BLaER1 (cell line): ENCODE data around the gene MPO.

Source experiments
- H3K27ac ChIP-seq: shearing (Covaris generic); formaldehyde crosslinking; 2 replicates; pipeline ENCODE4 v1.8.1; 2022
- H3K27me3 ChIP-seq: shearing (Covaris generic); formaldehyde crosslinking; 2 replicates; pipeline ENCODE4 v1.8.1; 2022
- H3K36me3 ChIP-seq: shearing (Covaris generic); formaldehyde crosslinking; 2 replicates; pipeline ENCODE4 v1.8.1; 2022
- H3K4me1 ChIP-seq: shearing (Covaris generic); formaldehyde crosslinking; 2 replicates; pipeline ENCODE4 v1.8.1; 2022
- H3K4me2 ChIP-seq: shearing (Covaris generic); formaldehyde crosslinking; 2 replicates; pipeline ENCODE4 v1.8.1; 2022
- H3K4me3 ChIP-seq: shearing (Covaris generic); formaldehyde crosslinking; 2 replicates; pipeline ENCODE4 v1.8.1; 2022
- H3K9ac ChIP-seq: shearing (Covaris generic); formaldehyde crosslinking; 2 replicates; pipeline ENCODE4 v1.8.1; 2022
- H3K9me3 ChIP-seq: shearing (Covaris generic); formaldehyde crosslinking; 2 replicates; pipeline ENCODE4 v1.8.1; 2022
- H4K20me1 ChIP-seq: shearing (Covaris generic); formaldehyde crosslinking; 2 replicates; pipeline ENCODE4 v1.8.1; 2022
- Cebpa-rat ChIP-seq: shearing (Covaris generic); IDR thresholded peaks from 2 replicates; pipeline ENCODE4 v1.8.1; 2022

The MPO gene

GRCh38 chr17:58320163-58320558, 39.4 kb upstream of the MPO start:
- H4K20me1 ChIP-seq = peaks cover 13% of the 10 kb centered on the region
- H3K27ac ChIP-seq = no peak overlapping the region
- H3K9me3 ChIP-seq = no peaks in the 10 kb centered on the region
- peaks cover 9% of the 10 kb centered on the region; the same call in 1 of the 2 replicates for H3K27me3 ChIP-seq
- TF ChIP-seq Cebpa-rat = no peak
- no peak overlapping the region for H3K4me3 ChIP-seq
- peaks cover 76% of the 10 kb centered on the region for H3K4me1 ChIP-seq
- H3K4me2 ChIP-seq = no peak overlapping the region
- no peak overlapping the region for H3K9ac ChIP-seq
- H3K36me3 ChIP-seq = peaks cover 69% of the 10 kb centered on the region

GRCh38 chr17:58319173-58320162, 38.7 kb upstream of the MPO start:
- no peak overlapping the region for H3K9ac ChIP-seq
- H3K27ac ChIP-seq = peak overlapping the region; percentile 18; the same call in 1 of the 2 replicates
- H3K4me1 ChIP-seq = peaks cover 76% of the 10 kb centered on the region
- peaks cover 69% of the 10 kb centered on the region for H3K36me3 ChIP-seq
- peaks cover 7% of the 10 kb centered on the region; the same call in 1 of the 2 replicates for H4K20me1 ChIP-seq
- no peak overlapping the region for H3K4me2 ChIP-seq
- no peaks in the 10 kb centered on the region for H3K9me3 ChIP-seq
- no peak for TF ChIP-seq Cebpa-rat
- H3K27me3 ChIP-seq = peaks cover 5% of the 10 kb centered on the region; the same call in 1 of the 2 replicates
- no peak overlapping the region for H3K4me3 ChIP-seq

- Histone ChIP-seq H3K4me1 (peaks cover 76% of the 10 kb centered on the region), H3K27me3 (no peaks in the 10 kb centered on the region), H3K4me2 (no peak overlapping the region), H3K4me3 (no peak overlapping the region), H3K9me3 (no peaks in the 10 kb centered on the region), H3K27ac (peak overlapping the region; percentile 67), H3K9ac (no peak overlapping the region; the same call in 1 of the 2 replicates), H4K20me1 (no peaks in the 10 kb centered on the region), H3K36me3 (peaks cover 69% of the 10 kb centered on the region)
- TF ChIP-seq Cebpa-rat = no peak
Measured at GRCh38 chr17:58318627-58319172, 38.0 kb upstream of the MPO start.

- Histone ChIP-seq H4K20me1 (no peaks in the 10 kb centered on the region), H3K9me3 (no peaks in the 10 kb centered on the region), H3K4me1 (peaks cover 76% of the 10 kb centered on the region), H3K4me2 (peak overlapping the region; percentile 60), H3K36me3 (peaks cover 66% of the 10 kb centered on the region), H3K27me3 (no peaks in the 10 kb centered on the region), H3K4me3 (no peak overlapping the region), H3K27ac (peak overlapping the region; percentile 67), H3K9ac (peak overlapping the region; percentile 12; the same call in 1 of the 2 replicates)
- TF ChIP-seq Cebpa-rat = no peak
Measured at GRCh38 chr17:58318065-58318481, 37.3 kb upstream of the MPO start.

GRCh38 chr17:58317421-58318064, 36.8 kb upstream of the MPO start:
- no peaks in the 10 kb centered on the region for H3K27me3 ChIP-seq
- peak overlapping the region; percentile 60 for H3K4me2 ChIP-seq
- H3K9me3 ChIP-seq = no peaks in the 10 kb centered on the region
- no peak for TF ChIP-seq Cebpa-rat
- peaks cover 70% of the 10 kb centered on the region for H3K4me1 ChIP-seq
- H4K20me1 ChIP-seq = no peaks in the 10 kb centered on the region
- no peak overlapping the region for H3K4me3 ChIP-seq
- H3K9ac ChIP-seq = peak overlapping the region; percentile 12; the same call in 1 of the 2 replicates
- peaks cover 61% of the 10 kb centered on the region for H3K36me3 ChIP-seq
- H3K27ac ChIP-seq = peak overlapping the region; percentile 67

- no peak for TF ChIP-seq Cebpa-rat
- Histone ChIP-seq H3K4me2 (0 out of 2 replicates have a peak overlapping the region, but pooled peaks have one; percentile 60), H3K4me3 (no peak overlapping the region), H3K9me3 (no peaks in the 10 kb centered on the region), H4K20me1 (no peaks in the 10 kb centered on the region), H3K9ac (no peak overlapping the region; the same call in 1 of the 2 replicates), H3K27me3 (no peaks in the 10 kb centered on the region), H3K27ac (peak overlapping the region; percentile 67), H3K4me1 (peaks cover 62% of the 10 kb centered on the region), H3K36me3 (peaks cover 60% of the 10 kb centered on the region)
Measured at GRCh38 chr17:58316260-58316960, 35.7 kb upstream of the MPO start.

- Histone ChIP-seq H3K9ac (0 out of 2 replicates have a peak overlapping the region, but pooled peaks have one; percentile 45), H3K4me2 (no peak overlapping the region), H3K4me3 (no peak overlapping the region), H3K27ac (no peak overlapping the region), H3K27me3 (no peaks in the 10 kb centered on the region), H3K36me3 (peaks cover 60% of the 10 kb centered on the region), H3K9me3 (no peaks in the 10 kb centered on the region), H3K4me1 (peaks cover 56% of the 10 kb centered on the region), H4K20me1 (no peaks in the 10 kb centered on the region)
- no peak for TF ChIP-seq Cebpa-rat
Measured at GRCh38 chr17:58315750-58316149, 35.0 kb upstream of the MPO start.

GRCh38 chr17:58315281-58315711, 34.6 kb upstream of the MPO start:
- Histone ChIP-seq H3K4me2 (no peak overlapping the region), H3K9me3 (no peaks in the 10 kb centered on the region), H3K27ac (no peak overlapping the region), H3K36me3 (peaks cover 60% of the 10 kb centered on the region), H3K4me1 (peaks cover 56% of the 10 kb centered on the region), H4K20me1 (no peaks in the 10 kb centered on the region), H3K27me3 (no peaks in the 10 kb centered on the region), H3K4me3 (no peak overlapping the region), H3K9ac (0 out of 2 replicates have a peak overlapping the region, but pooled peaks have one; percentile 45)
- TF ChIP-seq Cebpa-rat = no peak

- Histone ChIP-seq H3K9ac (no peak overlapping the region), H4K20me1 (no peaks in the 10 kb centered on the region), H3K36me3 (peaks cover 60% of the 10 kb centered on the region), H3K9me3 (no peaks in the 10 kb centered on the region), H3K4me3 (no peak overlapping the region), H3K27me3 (no peaks in the 10 kb centered on the region), H3K4me2 (peak overlapping the region; percentile 66; the same call in 1 of the 2 replicates), H3K27ac (peak overlapping the region; percentile 55; the same call in 1 of the 2 replicates), H3K4me1 (peaks cover 56% of the 10 kb centered on the region)
- TF ChIP-seq Cebpa-rat = no peak
Measured at GRCh38 chr17:58314706-58315015, 33.9 kb upstream of the MPO start.
